Effector memory CD8-positive, alpha-beta T cell (primary cell): ENCODE data around the gene GNG12.
A peak's percentile ranks its signal among the peaks of the same experiment; 100 is the strongest.

Experiments used
- ATAC-seq: fragments of 150-1000 bp; cut with Tn5 transposase; replicated peaks from 2 replicates; pipeline ENCODE4 v1.10.0; 2021; ENCODE audit warnings: mild to moderate bottlenecking, moderate library complexity
- DNase-seq, 3 experiments: peaks; one replicate each; pipeline ENCODE4 v3.0.0; 2021
- H3K27ac Mint-ChIP-seq, 2 donors: one replicate each; pipeline ENCODE4 v1.8.0; 2022; ENCODE audit warnings: mild to moderate bottlenecking in 2 of 2, mixed read lengths in 2 of 2, moderate library complexity in 2 of 2
- H3K27me3 Mint-ChIP-seq, 2 donors: one replicate each; pipeline ENCODE4 v1.8.0; 2022; ENCODE audit warnings: mixed read lengths in 2 of 2
- H3K36me3 Mint-ChIP-seq: one replicate; pipeline ENCODE4 v1.8.0; 2022; ENCODE audit warnings: mild to moderate bottlenecking, moderate library complexity, mixed read lengths; ENCODE audit not compliant: insufficient read depth
- H3K4me1 Mint-ChIP-seq, 2 donors: one replicate each; pipeline ENCODE4 v1.8.0; 2022; ENCODE audit warnings: low read depth in 2 of 2, mixed read lengths in 2 of 2
- H3K4me3 Mint-ChIP-seq, 2 donors: one replicate each; pipeline ENCODE4 v1.8.0; 2022; ENCODE audit warnings: mild to moderate bottlenecking in 2 of 2, mixed read lengths in 2 of 2, moderate library complexity in 2 of 2
- H3K9me3 Mint-ChIP-seq, 2 donors: one replicate each; pipeline ENCODE4 v1.8.0; 2022; ENCODE audit warnings: mixed read lengths in 2 of 2

GNG12 gene

DNA sequence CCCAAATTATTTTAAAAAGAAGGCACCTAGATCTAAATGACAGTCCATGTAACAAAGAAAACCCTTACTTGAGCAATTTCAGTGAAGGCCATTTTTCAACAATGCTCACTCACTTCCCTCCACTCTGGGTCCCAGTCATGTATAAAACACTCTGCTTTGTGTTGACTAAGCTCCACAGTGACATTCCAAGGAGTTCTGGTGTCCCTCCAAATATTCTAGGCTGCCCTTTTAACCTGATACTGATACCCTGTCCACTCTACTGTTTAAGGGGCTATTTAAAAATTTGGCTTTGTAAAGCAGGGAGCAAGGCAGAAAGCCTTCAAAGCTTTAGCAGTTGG is 73.6 kb downstream of the GNG12 start:
- Mint-ChIP-seq H3K4me1 (peaks cover under 1% of the 10 kb centered on the region in 2 donors), H3K27me3 (peaks cover 39 to 47% of the 10 kb centered on the region in 2 donors), H3K4me3 (no peak overlapping the region), H3K27ac (no peak overlapping the region), H3K9me3 (no peaks in the 10 kb centered on the region), H3K36me3 (peaks cover 2% of the 10 kb centered on the region)
- DNase-seq (no peak), ATAC-seq (no peak)

DNA sequence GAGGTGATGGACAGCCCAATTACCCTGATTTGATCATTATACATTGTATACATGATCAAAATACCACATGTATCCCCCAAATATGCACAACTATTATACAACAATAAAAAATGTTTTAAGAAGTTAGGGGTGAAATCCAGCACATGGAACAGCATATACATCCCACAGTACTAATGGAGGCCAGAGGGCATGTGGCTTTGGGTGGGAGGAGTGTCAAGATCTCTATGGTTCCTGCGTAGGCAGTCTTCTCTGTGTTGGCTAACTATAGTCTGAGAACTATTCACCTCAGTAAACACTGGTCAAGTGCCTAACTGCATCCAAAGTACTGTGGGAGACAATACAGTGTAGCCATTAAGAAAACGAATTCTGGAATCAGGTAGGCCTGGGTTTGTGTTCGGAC is 74.2 kb downstream of the GNG12 start:
- no peak overlapping the region for H3K27ac Mint-ChIP-seq

DNA sequence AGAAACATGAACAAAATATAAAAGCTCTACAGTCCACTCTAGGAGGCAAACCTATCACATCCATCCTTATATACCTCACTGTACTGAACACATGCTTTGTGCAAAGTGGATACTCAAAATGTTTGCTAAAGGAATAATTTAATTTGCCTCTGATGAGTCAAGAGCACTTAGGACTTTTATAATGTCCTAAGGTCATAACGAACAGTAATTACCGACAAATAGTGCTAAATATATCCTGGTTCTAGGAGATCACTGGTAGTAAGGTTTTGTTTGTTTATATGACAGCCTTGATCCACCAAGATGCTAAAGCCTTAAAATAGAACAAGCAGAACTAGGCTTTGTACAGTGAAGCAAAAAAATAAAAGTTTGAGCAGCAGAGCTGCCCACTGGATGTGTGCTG is 77.6 kb downstream of the GNG12 start:
- H3K4me1 Mint-ChIP-seq, result peaks cover 5% of the 10 kb centered on the region in 2 donors
- peaks cover 14 to 21% of the 10 kb centered on the region in 2 donors for H3K27me3 Mint-ChIP-seq
- H3K4me3 Mint-ChIP-seq, result no peak overlapping the region
- no peaks in the 10 kb centered on the region for H3K9me3 Mint-ChIP-seq
- ATAC-seq, result no peak
- H3K36me3 Mint-ChIP-seq, result peaks cover 2% of the 10 kb centered on the region
- DNase-seq, result no peak
- no peak overlapping the region for H3K27ac Mint-ChIP-seq

More for the DNA sequence above, 74.2 kb downstream of the GNG12 start:
- H3K36me3 Mint-ChIP-seq, result peaks cover 2% of the 10 kb centered on the region
- no peaks in the 10 kb centered on the region for H3K9me3 Mint-ChIP-seq
- peaks cover 5% of the 10 kb centered on the region in 2 donors for H3K4me1 Mint-ChIP-seq
- ATAC-seq (no peak), DNase-seq (no peak)
- H3K4me3 Mint-ChIP-seq, result no peak overlapping the region
- H3K27me3 Mint-ChIP-seq, result peaks cover 39 to 47% of the 10 kb centered on the region in 2 donors

DNA sequence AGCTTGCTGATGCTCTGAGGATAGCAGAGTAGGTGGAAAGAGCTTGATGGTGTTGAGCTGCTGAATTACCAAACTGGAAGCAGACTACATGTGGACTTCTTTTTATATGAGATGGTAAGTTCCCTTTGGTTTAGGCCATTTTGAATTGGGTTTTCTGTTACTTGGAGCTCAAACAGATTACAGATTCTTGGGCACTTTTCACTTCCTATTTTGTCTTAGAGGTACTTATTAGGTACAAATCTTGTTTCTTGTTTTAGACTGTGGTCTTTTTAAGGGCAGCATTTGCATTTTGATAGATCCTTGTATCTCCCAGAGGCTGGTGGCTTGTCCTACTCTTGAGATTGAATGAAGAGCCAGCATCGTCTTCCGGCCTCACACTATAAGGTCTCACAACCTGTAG is 78.1 kb downstream of the GNG12 start:
- Mint-ChIP-seq H3K4me3 (no peak overlapping the region), H3K27me3 (peaks cover 12 to 18% of the 10 kb centered on the region in 2 donors), H3K36me3 (peaks cover 2% of the 10 kb centered on the region), H3K4me1 (peaks cover 5% of the 10 kb centered on the region in 2 donors), H3K9me3 (no peaks in the 10 kb centered on the region), H3K27ac (no peak overlapping the region)
- DNase-seq, result no peak
- no peak for ATAC-seq

DNA sequence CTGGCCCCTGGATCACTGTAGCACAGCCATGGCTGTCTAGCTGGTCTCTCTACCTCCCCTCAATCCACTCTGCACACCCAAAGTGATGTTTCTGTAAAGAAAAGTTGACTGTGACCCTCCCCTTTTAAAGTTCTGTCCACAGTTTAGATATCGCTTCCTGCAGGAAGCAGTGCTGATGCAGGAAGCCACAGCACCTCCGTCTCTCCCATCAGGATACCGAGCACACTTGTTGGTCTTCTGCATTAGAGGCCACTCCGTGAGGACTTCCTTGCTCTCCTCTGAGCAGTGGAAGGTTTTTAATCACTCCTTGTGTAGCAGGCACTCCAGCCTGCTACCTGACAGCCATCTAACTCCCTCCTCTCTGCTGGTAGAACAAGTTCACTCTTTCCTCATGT is 78.7 kb downstream of the GNG12 start:
- H3K9me3 Mint-ChIP-seq, result no peaks in the 10 kb centered on the region
- H3K27me3 Mint-ChIP-seq, result peaks cover 18 to 24% of the 10 kb centered on the region in 2 donors
- H3K36me3 Mint-ChIP-seq, result peaks cover 2% of the 10 kb centered on the region
- no peak for ATAC-seq
- no peak for DNase-seq
- peak overlapping the region in 1 of 2 donors; percentile 6 for H3K27ac Mint-ChIP-seq
- no peak overlapping the region for H3K4me3 Mint-ChIP-seq
- H3K4me1 Mint-ChIP-seq, result peaks cover 5% of the 10 kb centered on the region in 2 donors

GRCh38 chr1:67753776-67754525 is 79.3 kb downstream of the GNG12 start:
- H3K4me3 Mint-ChIP-seq, result no peak overlapping the region
- H3K9me3 Mint-ChIP-seq, result no peaks in the 10 kb centered on the region
- DNase-seq, result no peak
- H3K27ac Mint-ChIP-seq, result peak overlapping the region in 1 of 2 donors; percentile 6
- no peaks in the 10 kb centered on the region for H3K36me3 Mint-ChIP-seq
- H3K4me1 Mint-ChIP-seq, result peaks cover 5% of the 10 kb centered on the region in 2 donors
- H3K27me3 Mint-ChIP-seq, result peaks cover 18 to 28% of the 10 kb centered on the region in 2 donors
- ATAC-seq, result no peak

DNA sequence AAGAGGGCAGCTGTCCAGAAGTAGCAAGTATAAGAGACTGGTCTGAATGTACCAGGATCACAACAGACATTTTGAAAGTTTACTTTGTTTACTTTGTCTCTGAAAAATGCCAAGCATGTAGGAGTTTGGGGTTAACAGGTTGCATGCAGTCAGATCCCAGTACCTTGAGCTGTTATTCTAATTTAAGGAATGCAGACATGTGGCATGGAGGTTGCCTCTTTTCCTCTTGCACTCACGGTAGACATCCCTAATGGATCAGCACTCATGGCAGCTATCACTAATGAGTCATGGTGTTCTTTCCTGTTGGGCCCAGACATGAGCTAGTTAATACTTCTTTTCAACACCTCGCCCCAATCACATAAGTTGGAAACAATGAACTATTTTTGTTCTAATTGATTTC is 81.0 kb downstream of the GNG12 start:
- H3K4me3 Mint-ChIP-seq, result no peak overlapping the region
- H3K9me3 Mint-ChIP-seq, result no peaks in the 10 kb centered on the region
- no peak overlapping the region for H3K27ac Mint-ChIP-seq
- no peak for DNase-seq
- ATAC-seq, result no peak
- peaks cover 5% of the 10 kb centered on the region in 2 donors for H3K4me1 Mint-ChIP-seq
- no peaks in the 10 kb centered on the region for H3K36me3 Mint-ChIP-seq
- peaks cover 26 to 45% of the 10 kb centered on the region in 2 donors for H3K27me3 Mint-ChIP-seq

- no peaks in the 10 kb centered on the region for H3K9me3 Mint-ChIP-seq
- H3K4me1 Mint-ChIP-seq, result peaks cover 5% of the 10 kb centered on the region in 2 donors
- DNase-seq, result no peak
- peaks cover 41 to 59% of the 10 kb centered on the region in 2 donors for H3K27me3 Mint-ChIP-seq
- ATAC-seq, result no peak
- H3K36me3 Mint-ChIP-seq, result no peaks in the 10 kb centered on the region
- H3K4me3 Mint-ChIP-seq, result no peak overlapping the region
- H3K27ac Mint-ChIP-seq, result no peak overlapping the region
These were observed 82.6 kb downstream of the GNG12 start for GRCh38 chr1:67750691-67751054.

DNA sequence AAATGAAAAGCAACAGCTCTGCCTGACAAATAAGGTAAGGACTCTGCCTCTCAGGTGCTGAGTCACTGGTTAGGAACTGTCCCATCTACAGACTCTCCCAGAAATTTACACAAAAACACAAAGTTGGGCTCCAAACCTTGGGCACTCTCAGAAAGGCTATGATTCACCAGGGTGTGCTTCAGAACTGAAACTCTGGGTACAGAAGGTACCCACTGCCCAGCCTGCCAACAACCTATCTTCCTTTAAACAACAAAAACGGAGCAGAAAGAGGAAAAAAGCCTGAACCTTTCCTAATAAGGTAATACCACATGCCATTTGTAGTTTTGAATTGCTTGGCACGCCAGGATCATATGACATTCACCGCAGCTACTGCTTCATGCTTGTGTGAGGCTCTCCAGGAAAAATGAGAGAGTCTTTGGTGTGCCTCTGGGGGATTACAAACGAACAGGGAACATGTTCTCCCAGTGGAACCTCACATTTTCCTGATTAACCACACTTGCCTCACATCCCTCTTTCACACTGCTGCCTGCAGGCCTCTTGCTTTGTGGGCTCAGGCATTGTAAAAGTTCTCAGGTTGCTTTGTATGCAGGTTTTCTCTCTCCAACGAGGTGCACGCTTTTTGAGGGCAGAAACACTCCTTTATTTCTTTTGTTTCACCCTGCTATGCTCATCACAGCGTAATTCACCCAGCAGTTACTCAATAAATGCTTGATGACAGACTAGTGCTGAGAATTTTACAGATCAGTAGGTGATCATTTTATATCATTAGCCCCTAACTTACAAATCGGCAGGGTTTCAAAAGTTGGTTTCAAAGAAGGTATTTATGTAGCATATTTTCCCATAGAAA is 83.2 kb downstream of the GNG12 start:
- peaks cover 46 to 65% of the 10 kb centered on the region in 2 donors for H3K27me3 Mint-ChIP-seq
- no peaks in the 10 kb centered on the region for H3K9me3 Mint-ChIP-seq
- H3K4me1 Mint-ChIP-seq, result peaks cover 5% of the 10 kb centered on the region in 2 donors
- no peak overlapping the region for H3K4me3 Mint-ChIP-seq
- H3K27ac Mint-ChIP-seq, result no peak overlapping the region
- no peaks in the 10 kb centered on the region for H3K36me3 Mint-ChIP-seq
- DNase-seq, result no peak
- no peak for ATAC-seq

DNA sequence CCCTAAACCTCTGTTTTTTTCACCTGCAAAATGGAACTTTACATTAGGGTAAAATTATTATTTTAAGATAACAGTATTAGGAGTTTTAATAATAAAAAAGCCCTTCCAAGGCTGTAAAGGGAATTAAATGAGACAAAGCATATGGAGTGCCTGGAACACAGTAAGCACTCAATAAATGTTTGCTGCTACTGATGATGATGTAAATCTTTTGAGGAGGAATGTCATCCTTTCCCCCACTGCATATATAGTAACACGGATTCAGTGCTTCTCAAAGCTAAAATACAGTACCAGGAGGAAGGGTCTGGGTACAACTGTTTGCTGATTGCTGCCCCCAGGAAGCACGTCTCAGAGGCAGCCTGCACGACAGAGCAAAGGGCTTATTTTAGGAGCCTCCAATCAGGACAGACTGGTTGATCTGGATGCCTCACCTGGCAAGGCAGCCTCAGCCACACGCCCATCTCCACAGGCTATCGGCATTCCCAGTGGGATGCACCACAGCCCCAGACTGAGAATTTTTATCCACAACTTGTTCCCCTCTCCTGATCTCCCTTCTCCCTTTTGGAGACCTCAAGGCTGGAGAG is 83.9 kb downstream of the GNG12 start:
- DNase-seq (no peak), ATAC-seq (no peak)
- Mint-ChIP-seq H3K27ac (no peak overlapping the region), H3K4me1 (peaks cover under 1 to 2% of the 10 kb centered on the region in 2 donors), H3K36me3 (no peaks in the 10 kb centered on the region), H3K9me3 (no peaks in the 10 kb centered on the region), H3K27me3 (peaks cover 46 to 65% of the 10 kb centered on the region in 2 donors), H3K4me3 (no peak overlapping the region)

GRCh38 chr1:67748630-67749029 is 84.6 kb downstream of the GNG12 start:
- H3K4me1 Mint-ChIP-seq, result no peaks in the 10 kb centered on the region
- ATAC-seq, result no peak
- H3K36me3 Mint-ChIP-seq, result no peaks in the 10 kb centered on the region
- H3K9me3 Mint-ChIP-seq, result no peaks in the 10 kb centered on the region
- no peak for DNase-seq
- no peak overlapping the region for H3K27ac Mint-ChIP-seq
- peaks cover 46 to 58% of the 10 kb centered on the region in 2 donors for H3K27me3 Mint-ChIP-seq
- no peak overlapping the region for H3K4me3 Mint-ChIP-seq

- DNase-seq, result no peak
- Mint-ChIP-seq H3K9me3 (no peaks in the 10 kb centered on the region), H3K4me3 (no peak overlapping the region), H3K4me1 (no peaks in the 10 kb centered on the region), H3K27me3 (peaks cover 48 to 57% of the 10 kb centered on the region in 2 donors), H3K27ac (no peak overlapping the region), H3K36me3 (no peaks in the 10 kb centered on the region)
- ATAC-seq, result no peak
These were observed 85.4 kb downstream of the GNG12 start for GRCh38 chr1:67747671-67748546.
